Peyer's patch (tissue), 4 donors: ENCODE data around the gene SLC27A1. TPM values are rescaled to one million over a fixed set of nuclear protein-coding genes. Genes with fewer than 3 reads are reported as not detected.

ENCODE experiments used
- DNase-seq, 3 donors: peaks; one replicate each; pipeline ENCODE4 v3.0.0-alpha.2; 2017 to 2019
- H3K27ac ChIP-seq, 4 donors: fragments of 200-600 bp; sonication (generic); one replicate each; pipeline ENCODE4 v1.5.1; 2016 to 2019
- H3K27me3 ChIP-seq, 2 donors: fragments of 200-600 bp; sonication (generic); one replicate each; pipeline ENCODE4 v1.5.1; 2019
- H3K36me3 ChIP-seq, 3 donors: fragments of 200-600 bp; sonication (generic); one replicate each; pipeline ENCODE4 v1.5.1; 2016 to 2019
- H3K4me1 ChIP-seq, 4 donors: fragments of 200-600 bp; sonication (generic); one replicate each; pipeline ENCODE4 v1.5.1; 2016 to 2019
- H3K4me3 ChIP-seq, 4 donors: fragments of 200-600 bp; sonication (generic); 1 replicate in 3 of 4; 2 replicates in 1 of 4; pipeline ENCODE4 v1.5.1; 2016 to 2019; ENCODE audit warnings: mild to moderate bottlenecking in 1 of 4
- H3K9me3 ChIP-seq, 4 donors: fragments of 200-600 bp; sonication (generic); one replicate each; pipeline ENCODE4 v1.5.1; 2016 to 2019; ENCODE audit warnings: mild to moderate bottlenecking in 1 of 4
- POLR2A ChIP-seq, 2 donors: fragments of 450-650 bp; IDR thresholded peaks; one replicate each; pipeline ENCODE4 v1.5.1; 2017; ENCODE audit warnings: antibody characterized with exemption in 2 of 2, mild to moderate bottlenecking in 2 of 2, moderate library complexity in 2 of 2
- total RNA-seq, 4 donors: library from RNA; depleted of rRNA; stranded (reverse); fragments of >200 nt; gene quantifications; one replicate each; pipeline ENCODE4 v1.1.0, GENCODE V29; 2016
- TF ChIP-seq, protein P1 (sequence below), 6 experiments: fragments of 450-650 bp in 4 of 6; fragments of 200-600 bp in 2 of 6; sonication (generic) in 1 of 6; IDR thresholded peaks; one replicate each; pipeline ENCODE4 v1.5.1; 2017 to 2019; ENCODE audit warnings: antibody characterized with exemption in 6 of 6, mild to moderate bottlenecking in 3 of 6, moderate library complexity in 1 of 6

SLC27A1 gene
- total RNA-seq, 4 donors from 2014 or later = 0.70 to 13.2 (median 8.3) TPM

DNA sequence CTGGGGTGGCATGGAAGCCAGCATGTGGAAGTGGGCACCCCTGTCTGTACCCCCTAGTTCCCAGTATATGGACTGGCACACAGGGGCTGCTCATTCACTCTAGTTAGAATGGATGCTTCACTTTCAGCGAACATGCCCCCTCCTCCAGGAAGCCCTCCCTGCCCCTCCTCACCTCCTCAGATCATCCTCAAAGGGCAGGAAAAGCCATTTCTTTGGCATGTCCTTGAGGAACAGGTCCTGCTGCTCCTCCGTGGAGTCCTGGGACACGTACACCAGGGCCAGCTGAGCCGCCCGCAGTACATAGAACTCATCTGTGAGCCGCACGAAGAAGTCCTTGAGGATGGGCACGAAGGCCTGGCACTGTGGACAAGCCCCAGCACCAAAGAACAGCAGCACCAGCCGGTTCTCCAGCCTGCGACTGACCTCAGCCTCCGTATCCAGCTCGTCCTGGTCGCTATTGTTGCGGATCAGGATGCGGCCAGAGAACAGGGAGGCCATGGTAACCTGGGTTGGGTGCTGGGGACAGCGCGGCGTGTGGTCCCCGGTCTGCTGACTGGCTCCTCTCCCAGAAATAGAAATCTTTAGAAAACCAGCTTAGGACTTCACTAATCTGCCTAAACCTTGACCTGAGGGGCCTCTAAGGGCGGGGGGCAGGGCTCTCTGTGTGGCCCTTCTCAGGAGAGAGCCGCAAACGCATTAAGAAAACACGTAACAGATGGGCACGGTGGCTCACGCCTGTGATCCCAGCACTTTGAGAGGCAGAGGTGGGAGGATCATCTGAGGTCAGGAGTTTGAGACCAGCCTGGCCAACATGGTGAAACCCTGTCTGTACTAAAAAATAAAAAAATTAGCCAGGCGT lies 9.7 kb upstream of the SLC27A1 start, which contains the start of gene NXNL1:
NXNL1 (minus strand) TSS at position 555 of the 859 bp plus-strand sequence; CDS start at position 498, 57 bp downstream.
- Histone ChIP-seq H3K27ac (no peak within 1 kb of the TSS), H3K36me3 (no peaks in the 10 kb centered on the region), H3K4me1 (no peaks in the 10 kb centered on the region), H3K9me3 (no peaks in the 10 kb centered on the region), H3K27me3 (peaks cover 0 to 5% of the 10 kb centered on the region in 2 donors), H3K4me3 (no peak within 1 kb of the TSS)
- no peak for DNase-seq
- TF ChIP-seq, protein P1, sequence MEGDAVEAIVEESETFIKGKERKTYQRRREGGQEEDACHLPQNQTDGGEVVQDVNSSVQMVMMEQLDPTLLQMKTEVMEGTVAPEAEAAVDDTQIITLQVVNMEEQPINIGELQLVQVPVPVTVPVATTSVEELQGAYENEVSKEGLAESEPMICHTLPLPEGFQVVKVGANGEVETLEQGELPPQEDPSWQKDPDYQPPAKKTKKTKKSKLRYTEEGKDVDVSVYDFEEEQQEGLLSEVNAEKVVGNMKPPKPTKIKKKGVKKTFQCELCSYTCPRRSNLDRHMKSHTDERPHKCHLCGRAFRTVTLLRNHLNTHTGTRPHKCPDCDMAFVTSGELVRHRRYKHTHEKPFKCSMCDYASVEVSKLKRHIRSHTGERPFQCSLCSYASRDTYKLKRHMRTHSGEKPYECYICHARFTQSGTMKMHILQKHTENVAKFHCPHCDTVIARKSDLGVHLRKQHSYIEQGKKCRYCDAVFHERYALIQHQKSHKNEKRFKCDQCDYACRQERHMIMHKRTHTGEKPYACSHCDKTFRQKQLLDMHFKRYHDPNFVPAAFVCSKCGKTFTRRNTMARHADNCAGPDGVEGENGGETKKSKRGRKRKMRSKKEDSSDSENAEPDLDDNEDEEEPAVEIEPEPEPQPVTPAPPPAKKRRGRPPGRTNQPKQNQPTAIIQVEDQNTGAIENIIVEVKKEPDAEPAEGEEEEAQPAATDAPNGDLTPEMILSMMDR (IDR thresholded peaks at IDR 0.05) = no peak
- no peak for TF ChIP-seq POLR2A (IDR thresholded peaks at IDR 0.05)

DNA sequence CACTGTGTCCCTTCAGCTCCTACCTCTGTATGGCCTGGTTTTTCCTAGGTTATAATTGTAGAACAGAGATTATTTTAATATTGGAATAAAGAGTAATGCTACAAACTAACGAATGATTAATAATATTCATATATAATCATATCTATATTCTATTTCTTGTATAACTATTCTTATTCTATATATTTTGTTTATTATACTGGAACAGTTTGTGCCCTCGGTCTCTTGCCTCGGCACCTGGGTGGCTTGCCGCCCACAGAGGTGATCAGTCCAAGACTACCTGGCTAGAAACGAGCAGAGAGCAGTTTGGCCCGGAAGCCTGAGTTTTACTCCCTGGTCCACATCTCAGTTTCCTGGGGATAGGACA lies 3.9 kb upstream of the SLC27A1 start:
- H3K36me3 ChIP-seq = no peaks in the 10 kb centered on the region
- H3K4me1 ChIP-seq = peaks cover 0 to 19% (median 8%) of the 10 kb centered on the region in 4 donors
- no peaks in the 10 kb centered on the region for H3K27me3 ChIP-seq
- H3K4me3 ChIP-seq = no peak overlapping the region
- no peaks in the 10 kb centered on the region for H3K9me3 ChIP-seq
- DNase-seq = no peak
- H3K27ac ChIP-seq = no peak overlapping the region
- no peak for TF ChIP-seq POLR2A (IDR thresholded peaks at IDR 0.05)
- TF ChIP-seq, protein P1 (IDR thresholded peaks at IDR 0.05) = no peak

DNA sequence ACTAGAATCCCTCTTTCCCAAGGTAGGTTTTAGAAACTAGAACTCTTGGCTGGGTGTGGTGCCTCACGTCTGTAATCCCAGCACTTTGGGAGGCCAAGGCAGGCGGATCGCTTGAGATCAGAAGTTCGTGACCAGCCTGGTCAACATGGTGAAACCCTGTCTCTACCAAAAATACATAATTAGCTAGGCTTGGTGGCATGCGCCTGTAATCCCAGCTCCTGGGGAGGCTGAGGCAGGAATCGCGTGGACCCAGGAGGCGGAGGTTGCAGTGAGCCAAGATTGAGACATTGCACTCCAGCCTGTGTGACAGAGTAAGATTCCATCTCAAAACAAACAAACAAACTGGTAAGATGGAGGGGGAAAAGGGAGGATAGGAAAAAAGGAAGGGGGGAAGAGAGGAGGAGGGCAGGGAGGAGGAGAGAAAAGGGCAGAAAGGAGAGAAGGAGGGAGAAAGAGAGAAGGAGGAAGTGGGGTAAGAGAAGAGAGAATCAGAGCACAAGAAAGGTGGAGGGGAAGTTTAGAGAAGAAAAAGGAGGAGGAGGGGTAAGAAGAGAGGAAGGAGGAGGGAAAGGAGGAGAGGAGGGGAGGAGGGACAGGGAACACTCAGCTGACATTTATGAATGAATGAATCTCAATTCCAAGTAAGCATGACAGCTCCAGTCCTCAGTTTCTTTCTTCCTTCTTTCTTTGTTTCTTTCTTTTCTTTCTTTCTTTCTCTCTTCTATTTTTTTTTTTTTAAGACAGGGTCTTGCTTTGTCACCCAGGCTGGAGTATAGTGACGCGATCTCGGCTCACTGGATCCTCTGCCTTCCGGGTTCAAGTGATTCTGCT lies 2.6 kb upstream of the SLC27A1 start:
- no peak for DNase-seq
- peaks cover 0 to 25% (median 8%) of the 10 kb centered on the region in 4 donors for H3K4me1 ChIP-seq
- H3K27me3 ChIP-seq = no peaks in the 10 kb centered on the region
- H3K4me3 ChIP-seq = no peak overlapping the region
- no peaks in the 10 kb centered on the region for H3K9me3 ChIP-seq
- no peak for TF ChIP-seq POLR2A (IDR thresholded peaks at IDR 0.05)
- TF ChIP-seq, protein P1 (IDR thresholded peaks at IDR 0.05) = no peak
- no peaks in the 10 kb centered on the region for H3K36me3 ChIP-seq
- no peak overlapping the region for H3K27ac ChIP-seq

DNA sequence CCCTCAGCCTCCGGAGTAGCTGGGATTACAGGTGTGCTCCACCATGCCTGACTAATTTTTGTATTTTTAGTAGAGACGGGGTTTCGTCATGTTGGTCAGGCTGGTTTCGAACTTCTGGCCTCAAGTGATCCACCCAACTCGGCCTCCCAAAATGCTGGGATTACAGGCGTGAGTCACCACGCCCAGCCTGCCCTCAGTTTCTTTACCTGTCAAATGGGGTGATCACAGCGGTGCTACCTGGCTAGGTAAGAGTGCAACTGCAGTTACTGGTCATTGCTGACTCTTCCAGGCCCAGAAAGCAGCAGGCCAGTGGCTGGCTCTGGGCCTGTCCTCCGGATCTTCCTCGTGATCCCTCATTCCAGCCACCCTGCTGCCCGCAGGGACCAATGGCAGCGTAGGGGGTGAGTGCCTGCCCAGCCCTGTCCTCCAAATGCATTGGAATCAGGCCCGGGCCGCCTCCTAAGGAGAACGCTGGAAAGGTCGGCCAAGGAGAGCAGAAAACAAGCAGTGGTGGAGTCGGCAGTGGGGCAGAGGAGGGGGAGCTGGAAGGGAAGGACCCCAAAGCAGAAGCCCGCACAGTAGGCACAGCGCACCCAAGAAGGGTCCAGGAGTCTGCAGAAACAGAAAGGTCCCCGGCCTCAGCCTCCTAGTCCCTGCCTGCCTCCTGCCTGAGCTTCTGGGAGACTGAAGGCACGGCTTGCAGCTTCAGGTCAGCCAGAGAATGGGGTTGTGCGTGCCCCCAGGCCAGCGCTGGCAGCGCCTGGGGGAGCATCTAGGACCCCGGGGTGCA lies 1.8 kb upstream of the SLC27A1 start:
- no peak for TF ChIP-seq POLR2A (IDR thresholded peaks at IDR 0.05)
- TF ChIP-seq, protein P1 (IDR thresholded peaks at IDR 0.05) = no peak
- H3K9me3 ChIP-seq = no peaks in the 10 kb centered on the region
- peak overlapping the region; percentile 60 to 85 (median 68) for H3K4me3 ChIP-seq
- H3K27ac ChIP-seq = peak overlapping the region; percentile 73 to 86 (median 81)
- peaks cover 0 to 25% (median 8%) of the 10 kb centered on the region in 4 donors for H3K4me1 ChIP-seq
- H3K27me3 ChIP-seq = no peaks in the 10 kb centered on the region
- no peak for DNase-seq
- H3K36me3 ChIP-seq = no peaks in the 10 kb centered on the region

DNA sequence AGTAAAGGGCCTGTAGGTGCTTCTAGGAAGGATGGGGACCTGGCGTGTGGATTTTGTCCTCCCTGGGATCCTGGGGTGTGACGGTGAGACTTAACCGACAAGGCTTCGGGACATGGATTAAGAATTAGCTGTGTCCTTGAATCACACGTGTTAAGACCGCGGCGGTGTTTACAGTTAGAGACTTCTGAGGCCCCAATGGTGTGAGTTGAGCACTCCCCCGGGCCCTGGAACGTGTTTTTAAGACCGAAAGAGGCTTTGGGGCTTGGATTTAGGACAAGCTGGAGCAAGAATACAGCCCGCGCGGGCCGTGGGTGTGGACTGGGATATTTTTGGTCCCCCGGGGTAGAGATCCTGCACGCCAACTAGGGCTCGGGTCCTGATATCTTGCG lies 1.2 kb upstream of the SLC27A1 start:
- no peak for DNase-seq
- no peaks in the 10 kb centered on the region for H3K36me3 ChIP-seq
- no peaks in the 10 kb centered on the region for H3K9me3 ChIP-seq
- peak overlapping the region; percentile 60 to 85 (median 68) for H3K4me3 ChIP-seq
- H3K27ac ChIP-seq = peak overlapping the region; percentile 73 to 86 (median 81)
- TF ChIP-seq, protein P1 (IDR thresholded peaks at IDR 0.05) = no peak
- no peak for TF ChIP-seq POLR2A (IDR thresholded peaks at IDR 0.05)
- H3K27me3 ChIP-seq = no peaks in the 10 kb centered on the region
- peaks cover 0 to 25% (median 8%) of the 10 kb centered on the region in 4 donors for H3K4me1 ChIP-seq
